ENCODE results near the gene AP1AR.
"Not testable (repeated sequence)": the region's sequence is repeated elsewhere in the genome, so short reads cannot be mapped to it uniquely, and the experiment has no call there.

AP1AR gene

GRCh38 chr4:112231779-112232713 is at the start of gene AP1AR:
AP1AR (plus strand) TSS chr4:112231787; CDS start chr4:112232092, 305 bp downstream.
- Histone ChIP-seq H3K27ac (peak within 1 kb of the TSS; percentile 57 to 98 (median 93)), H3K4me3 (peak within 1 kb of the TSS; percentile 66 to 98 (median 92))

- no peak overlapping the region for H3K27ac ChIP-seq
These were observed 49.0 kb upstream of the AP1AR start for GRCh38 chr4:112182604-112183003.

GRCh38 chr4:112183252-112183651 is 48.3 kb upstream of the AP1AR start:
- Histone ChIP-seq H3K4me3 (no peak overlapping the region), H3K27ac (no peak overlapping the region)

More at GRCh38 chr4:112182604-112183003, 49.0 kb upstream of the AP1AR start:
- H3K4me3 ChIP-seq = no peak overlapping the region

GRCh38 chr4:112184438-112184837 is 47.1 kb upstream of the AP1AR start:
- no peak overlapping the region for H3K4me3 ChIP-seq
- H3K27ac ChIP-seq = no peak overlapping the region

- Histone ChIP-seq H3K4me3 (no peak overlapping the region), H3K27ac (no peak overlapping the region)
These were observed 46.3 kb upstream of the AP1AR start for GRCh38 chr4:112185334-112185733.

GRCh38 chr4:112185740-112186670 is 45.6 kb upstream of the AP1AR start:
- no peak overlapping the region for H3K27ac ChIP-seq
- H3K4me3 ChIP-seq = no peak overlapping the region

GRCh38 chr4:112189754-112190153 is 41.8 kb upstream of the AP1AR start:
- H3K4me3 ChIP-seq = no peak overlapping the region
- no peak overlapping the region for H3K27ac ChIP-seq

GRCh38 chr4:112190684-112191083 is 40.9 kb upstream of the AP1AR start:
- Histone ChIP-seq H3K27ac (no peak overlapping the region), H3K4me3 (no peak overlapping the region)

GRCh38 chr4:112196461-112196860 is 35.1 kb upstream of the AP1AR start:
- no peak overlapping the region for H3K27ac ChIP-seq
- no peak overlapping the region for H3K4me3 ChIP-seq

- H3K27ac ChIP-seq = no peak overlapping the region
- no peak overlapping the region for H3K4me3 ChIP-seq
These were observed 32.5 kb upstream of the AP1AR start for GRCh38 chr4:112199041-112199440.

- Histone ChIP-seq H3K27ac (no peak overlapping the region), H3K4me3 (no peak overlapping the region)
These were observed 29.6 kb upstream of the AP1AR start for GRCh38 chr4:112201915-112202505.

GRCh38 chr4:112203593-112203992 is 28.0 kb upstream of the AP1AR start:
- H3K4me3 ChIP-seq = no peak overlapping the region

GRCh38 chr4:112206431-112206830 is 25.2 kb upstream of the AP1AR start:
- Histone ChIP-seq H3K4me3 (no peak overlapping the region), H3K27ac (no peak overlapping the region)

More at GRCh38 chr4:112203593-112203992, 28.0 kb upstream of the AP1AR start:
- no peak overlapping the region for H3K27ac ChIP-seq

- not testable (repeated sequence) for H3K27ac ChIP-seq, H3K4me3 ChIP-seq
These were observed 23.2 kb upstream of the AP1AR start for GRCh38 chr4:112208137-112209095.

- H3K27ac ChIP-seq = no peak overlapping the region
- H3K4me3 ChIP-seq = no peak overlapping the region
These were observed 20.8 kb upstream of the AP1AR start for GRCh38 chr4:112210777-112211176.

- Histone ChIP-seq H3K4me3 (no peak overlapping the region), H3K27ac (no peak overlapping the region)
These were observed 18.5 kb upstream of the AP1AR start for GRCh38 chr4:112213091-112213490.

GRCh38 chr4:112213856-112214255 is 17.7 kb upstream of the AP1AR start:
- H3K27ac ChIP-seq = no peak overlapping the region
- no peak overlapping the region for H3K4me3 ChIP-seq

- Histone ChIP-seq H3K4me3 (no peak overlapping the region), H3K27ac (no peak overlapping the region)
These were observed 17.0 kb upstream of the AP1AR start for GRCh38 chr4:112214390-112215264.
